GM18907 (cell line): ENCODE results near the gene ORMDL2.
"Not testable (repeated sequence)": the region's sequence is repeated elsewhere in the genome, so short reads cannot be mapped to it uniquely, and the experiment has no call there.

ENCODE experiments used
- ATAC-seq: cut with Tn5 transposase; IDR thresholded peaks from one replicate; pipeline ENCODE4 v1.9.1; 2021; ENCODE audit warnings: mild to moderate bottlenecking, moderate library complexity; ENCODE audit not compliant: unreplicated experiment

ORMDL2 gene

GRCh38 chr12:55850401-55850800 lies 32.6 kb downstream of the ORMDL2 start:
- no peak for ATAC-seq

GRCh38 chr12:55850893-55851292 lies 33.1 kb downstream of the ORMDL2 start:
- ATAC-seq, result no peak

- ATAC-seq, result no peak
These were observed 34.9 kb downstream of the ORMDL2 start for GRCh38 chr12:55852740-55853139.

- ATAC-seq, result no peak
These were observed 43.6 kb downstream of the ORMDL2 start for GRCh38 chr12:55861396-55861795.

- ATAC-seq, result no peak
These were observed 44.0 kb downstream of the ORMDL2 start for GRCh38 chr12:55861871-55862270.

GRCh38 chr12:55862286-55862685 lies 44.4 kb downstream of the ORMDL2 start:
- ATAC-seq, result no peak

- not testable (repeated sequence) for ATAC-seq
These were observed 45.1 kb downstream of the ORMDL2 start for GRCh38 chr12:55862931-55863330.

- ATAC-seq, result no peak
These were observed 47.5 kb downstream of the ORMDL2 start for GRCh38 chr12:55865327-55865726.

- not testable (repeated sequence) for ATAC-seq
These were observed 48.7 kb downstream of the ORMDL2 start for GRCh38 chr12:55866454-55867004.
